Measurements from ENCODE around the gene BBC3. TPM values are rescaled to one million over a fixed set of nuclear protein-coding genes. Genes with fewer than 3 reads are reported as not detected.

The BBC3 gene
- total RNA-seq, 2 experiments from 2014 or later = 23.2 to 26.2 TPM

DNA sequence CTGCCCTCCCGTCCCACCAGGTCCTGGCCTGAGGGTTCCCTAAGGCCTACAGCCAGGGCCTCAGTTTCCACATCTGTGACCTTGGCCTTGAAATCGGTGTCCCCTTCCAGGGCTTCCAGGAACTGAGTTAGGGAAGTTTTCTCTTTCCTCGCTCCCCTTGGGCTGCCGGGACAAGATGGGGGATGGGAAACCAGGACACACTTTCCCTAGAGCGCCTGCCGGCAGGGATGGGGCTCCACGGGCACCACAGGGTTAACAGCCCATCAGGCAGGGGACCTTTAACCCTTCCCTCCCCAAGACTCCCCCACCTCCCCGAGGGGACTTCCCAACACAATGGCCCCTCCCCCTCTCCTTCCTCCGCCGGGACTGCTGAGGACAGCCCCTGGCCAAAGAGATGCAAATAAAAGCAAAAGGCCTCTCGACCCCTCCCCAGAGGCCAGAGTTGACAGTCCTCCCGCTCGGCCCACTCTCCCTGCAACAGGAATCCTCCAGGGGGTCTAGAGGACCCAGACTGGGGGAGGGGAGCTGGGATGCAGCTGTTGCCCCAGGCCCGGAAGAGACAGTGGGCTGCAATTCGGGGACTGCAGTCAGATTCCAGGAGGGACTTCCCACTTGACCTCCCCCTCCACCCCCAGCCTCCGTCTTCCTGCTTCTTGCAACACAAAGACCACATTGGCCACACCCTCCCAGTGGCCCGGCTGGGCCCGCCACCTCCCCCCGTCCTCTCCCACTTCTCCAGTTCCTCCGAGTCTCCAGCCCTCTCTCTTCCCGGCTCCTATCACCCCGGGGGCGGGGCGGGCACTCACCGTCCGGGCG, 3.4 kb downstream of the BBC3 start:
- CTCF ChIA-PET = interaction anchor here (1.0 to 6.5 kb wide), 4 partner anchors 10 to 20 kb away, joined by 3 to 68 read pairs (median 37); no protein-coding TSS in a partner anchor
- peaks cover 13% of the 10 kb centered on the region for H3K36me3 Mint-ChIP-seq (ENCODE audit: low read depth)
- POLR2A ChIA-PET = interaction anchor here (0.8 to 4.0 kb wide), 12 partner anchors 12 to 85 kb away, joined by 3 to 38 read pairs (median 8); partner anchors contain the start of gene CCDC9
- intact Hi-C loops (cut with micrococcal nuclease) = loop anchor here (2.0 to 5.0 kb wide), 2 partner anchors 15 to 40 kb away; no protein-coding TSS in a partner anchor
- TF ChIP-seq, protein P1, sequence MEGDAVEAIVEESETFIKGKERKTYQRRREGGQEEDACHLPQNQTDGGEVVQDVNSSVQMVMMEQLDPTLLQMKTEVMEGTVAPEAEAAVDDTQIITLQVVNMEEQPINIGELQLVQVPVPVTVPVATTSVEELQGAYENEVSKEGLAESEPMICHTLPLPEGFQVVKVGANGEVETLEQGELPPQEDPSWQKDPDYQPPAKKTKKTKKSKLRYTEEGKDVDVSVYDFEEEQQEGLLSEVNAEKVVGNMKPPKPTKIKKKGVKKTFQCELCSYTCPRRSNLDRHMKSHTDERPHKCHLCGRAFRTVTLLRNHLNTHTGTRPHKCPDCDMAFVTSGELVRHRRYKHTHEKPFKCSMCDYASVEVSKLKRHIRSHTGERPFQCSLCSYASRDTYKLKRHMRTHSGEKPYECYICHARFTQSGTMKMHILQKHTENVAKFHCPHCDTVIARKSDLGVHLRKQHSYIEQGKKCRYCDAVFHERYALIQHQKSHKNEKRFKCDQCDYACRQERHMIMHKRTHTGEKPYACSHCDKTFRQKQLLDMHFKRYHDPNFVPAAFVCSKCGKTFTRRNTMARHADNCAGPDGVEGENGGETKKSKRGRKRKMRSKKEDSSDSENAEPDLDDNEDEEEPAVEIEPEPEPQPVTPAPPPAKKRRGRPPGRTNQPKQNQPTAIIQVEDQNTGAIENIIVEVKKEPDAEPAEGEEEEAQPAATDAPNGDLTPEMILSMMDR (IDR thresholded peaks at IDR 0.05) = no peak
- H3K27ac Mint-ChIP-seq = peak overlapping the region; percentile 93
- no peaks in the 10 kb centered on the region for H3K9me3 Mint-ChIP-seq
- H3K27me3 Mint-ChIP-seq = no peaks in the 10 kb centered on the region
- DNase-seq (peak; percentile 87), ATAC-seq (peak; percentile 12)
- H3K4me3 Mint-ChIP-seq = peak overlapping the region; percentile 82
- H3K4me1 Mint-ChIP-seq (ENCODE audit: low read depth) = peaks cover 20% of the 10 kb centered on the region

DNA sequence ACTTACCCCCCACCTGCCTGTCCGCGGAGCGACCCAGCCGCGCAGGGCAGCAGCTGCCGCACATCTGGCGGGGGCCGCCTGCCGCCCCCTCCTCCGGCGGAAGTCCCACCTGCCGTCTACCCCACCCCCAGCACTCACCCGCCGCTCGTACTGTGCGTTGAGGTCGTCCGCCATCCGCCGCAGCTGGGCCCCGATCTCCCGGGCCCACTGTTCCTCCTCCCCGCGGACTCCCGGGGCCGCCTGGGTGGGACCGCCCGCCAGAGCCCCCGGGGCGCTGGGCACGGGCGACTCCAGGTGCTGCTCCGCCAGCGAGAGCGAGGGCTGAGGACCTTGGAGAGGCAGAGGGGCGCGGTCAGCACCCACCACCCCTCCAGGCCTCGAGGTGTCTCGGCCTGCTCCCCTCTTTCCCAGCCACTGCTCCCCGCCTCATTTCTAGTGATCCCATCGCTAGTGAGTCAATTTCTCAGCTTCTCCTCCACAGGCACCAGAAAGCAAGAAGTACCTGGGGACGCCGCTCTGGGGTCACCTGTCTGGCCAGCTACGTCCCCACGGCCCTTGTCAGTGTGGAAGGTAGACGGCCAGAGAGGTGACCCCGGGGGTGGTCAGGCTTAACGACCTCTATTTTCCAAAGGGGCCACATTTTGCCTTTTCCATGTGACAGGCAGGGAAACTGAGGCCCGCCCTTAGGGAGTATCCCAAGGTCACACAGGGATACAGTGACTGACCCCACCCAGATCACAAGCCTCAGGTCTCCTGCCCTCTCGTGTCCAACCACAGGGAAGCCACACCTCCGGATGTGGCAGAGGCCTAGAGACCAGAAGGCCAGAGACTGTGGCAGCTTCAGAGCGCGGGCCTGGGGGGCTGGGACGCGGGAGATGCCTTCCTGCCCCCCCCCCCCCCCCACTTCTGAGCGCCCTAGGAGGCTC, 4.3 kb downstream of the BBC3 start:
- Mint-ChIP-seq H3K9me3 (no peaks in the 10 kb centered on the region), H3K27me3 (no peaks in the 10 kb centered on the region), H3K4me3 (peak overlapping the region; percentile 82), H3K4me1 (ENCODE audit: low read depth) (peaks cover 13% of the 10 kb centered on the region), H3K27ac (peak overlapping the region; percentile 93), H3K36me3 (ENCODE audit: low read depth) (peaks cover 17% of the 10 kb centered on the region)
- peak; percentile 8 for ATAC-seq
- intact Hi-C loops (cut with micrococcal nuclease) = loop anchor here (5.0 kb wide), 1 partner anchor 39 kb away; no protein-coding TSS in a partner anchor
- ChIA-PET POLR2A (interaction anchor here (0.7 to 4.0 kb wide), 21 partner anchors 11 to 84 kb away, joined by 3 to 38 read pairs (median 6); partner anchors contain the start of gene CCDC9), CTCF (interaction anchor here (0.7 to 6.5 kb wide), 10 partner anchors 10 to 101 kb away, joined by 3 to 68 read pairs (median 6); no protein-coding TSS in a partner anchor)
- DNase-seq = peak; percentile 85
- TF ChIP-seq, protein P1 (IDR thresholded peaks at IDR 0.05) = no peak

DNA sequence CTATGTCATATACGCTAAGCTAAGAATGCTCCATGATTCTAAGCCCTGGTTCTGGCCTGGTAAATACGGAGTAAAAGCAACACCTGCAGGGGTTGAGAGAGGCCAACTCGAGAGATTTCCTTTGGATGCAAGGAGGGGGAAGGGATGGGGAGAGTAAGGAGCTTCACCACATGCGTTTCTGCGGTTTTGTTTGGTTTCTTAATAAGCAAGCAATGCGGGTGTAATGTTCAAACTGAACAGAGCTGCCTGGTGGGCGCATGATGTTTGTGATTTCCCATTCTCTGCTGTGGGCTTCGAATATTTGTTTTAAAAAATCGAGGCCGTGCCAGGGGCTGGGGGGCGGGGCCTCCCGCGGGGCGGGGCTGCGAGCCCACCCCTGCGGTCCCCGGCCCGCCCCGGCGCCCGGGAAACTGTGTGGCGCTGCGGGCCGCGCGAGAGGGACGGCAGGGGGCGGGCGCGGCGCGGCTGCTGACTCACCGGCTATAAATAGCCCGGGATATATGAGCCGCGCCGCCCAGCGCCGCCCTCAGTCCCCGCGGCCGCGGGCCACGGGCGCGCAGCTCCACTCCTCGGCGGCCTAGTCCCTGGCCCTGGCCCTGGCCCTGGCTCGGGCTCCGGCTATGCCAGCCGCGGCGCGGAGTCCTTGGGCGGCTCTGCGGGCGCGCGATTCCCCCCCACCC, 5.1 kb downstream of the BBC3 start:
- intact Hi-C loops (cut with micrococcal nuclease) = loop anchor here (5.0 kb wide), 1 partner anchor 39 kb away; no protein-coding TSS in a partner anchor
- POLR2A ChIA-PET = interaction anchor here (0.5 to 4.0 kb wide), 23 partner anchors 10 to 124 kb away, joined by 3 to 38 read pairs (median 6); partner anchors contain the start of genes CCDC9 and ZC3H4
- TF ChIP-seq, protein P1 (IDR thresholded peaks at IDR 0.05) = peak; percentile 49
- ATAC-seq (peak; percentile 63), DNase-seq (peak; percentile 86)
- CTCF ChIA-PET = interaction anchor here (0.7 to 6.5 kb wide), 13 partner anchors 9 to 116 kb away, joined by 3 to 68 read pairs (median 4); no protein-coding TSS in a partner anchor
- H3K36me3 Mint-ChIP-seq (ENCODE audit: low read depth) = peaks cover 17% of the 10 kb centered on the region
- no peaks in the 10 kb centered on the region for H3K9me3 Mint-ChIP-seq
- peak overlapping the region; percentile 72 for H3K27ac Mint-ChIP-seq
- peaks cover 8% of the 10 kb centered on the region for H3K4me1 Mint-ChIP-seq (ENCODE audit: low read depth)
- H3K4me3 Mint-ChIP-seq = peak overlapping the region; percentile 82
- H3K27me3 Mint-ChIP-seq = no peaks in the 10 kb centered on the region

DNA sequence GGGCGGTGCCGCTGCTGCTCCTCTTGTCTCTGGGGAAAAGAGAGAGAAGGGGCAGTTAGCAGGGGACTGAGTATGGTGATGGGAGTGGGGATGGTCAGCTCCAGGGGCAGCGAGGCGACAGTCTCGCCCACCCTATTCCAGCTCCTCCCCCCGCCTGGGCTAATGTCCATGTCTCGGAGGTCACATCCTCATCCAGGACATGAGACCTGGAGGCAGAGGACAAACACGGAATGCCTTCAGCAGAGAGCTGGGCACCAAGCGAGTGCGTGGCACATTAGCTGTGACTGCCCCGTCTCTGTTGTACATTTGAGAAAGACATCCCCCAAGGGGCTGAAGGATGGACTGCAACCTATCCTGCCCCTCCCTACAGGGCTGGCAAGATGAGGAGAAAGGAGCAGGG, 9.1 kb downstream of the BBC3 start:
- Mint-ChIP-seq H3K4me1 (ENCODE audit: low read depth) (peaks cover 4% of the 10 kb centered on the region), H3K36me3 (ENCODE audit: low read depth) (peaks cover 17% of the 10 kb centered on the region), H3K4me3 (no peak overlapping the region), H3K9me3 (no peaks in the 10 kb centered on the region), H3K27ac (no peak overlapping the region), H3K27me3 (no peaks in the 10 kb centered on the region)
- ATAC-seq (no peak), DNase-seq (no peak)
- CTCF ChIA-PET = interaction anchor here (0.6 to 6.5 kb wide), 4 partner anchors 11 to 25 kb away, joined by 3 to 65 read pairs (median 7); no protein-coding TSS in a partner anchor
- intact Hi-C loops (cut with micrococcal nuclease) = no loop called here
- TF ChIP-seq, protein P1 (IDR thresholded peaks at IDR 0.05) = no peak
- POLR2A ChIA-PET = no interaction called here

Data from activated CD8-positive, alpha-beta T cell treated with anti-CD3 and anti-CD28 coated beads for 36 hours (primary cell).